IMR-90 (cell line): Measurements from ENCODE around the gene BATF2. TPM values are rescaled to one million over a fixed set of nuclear protein-coding genes. Genes with fewer than 3 reads are reported as not detected.

Source experiments
- ATAC-seq: fragments of 200-7000 bp; cut with Tn5 transposase; 2 replicates; pipeline ENCODE4 v1.9.1; 2020; ENCODE audit warnings: low read depth, mild to moderate bottlenecking, moderate library complexity
- BruUV-seq: library from RNA; stranded (reverse); fragments of 400-500 nt; replicated peaks from 2 replicates; lab custom pipeline; 2021; lab: Mats Ljungman, UMichigan
- CTCF ChIA-PET: fragments of 300-600 bp; formaldehyde crosslinking; extraction: SDS; loops from one replicate; lab custom pipeline; 2021; ENCODE audit warnings: antibody characterized with exemption; lab: Yijun Ruan, JAX
- POLR2A ChIA-PET: fragments of 300-600 bp; sonication (Branson Sonifier 250); formaldehyde crosslinking; loops from one replicate; lab custom pipeline; 2022; ENCODE audit warnings: antibody characterized with exemption; ENCODE audit not compliant: unreplicated experiment; lab: Charles Lee
- DNase-seq: peaks from one replicate; pipeline ENCODE4 v3.0.0; 2013
- H2AFZ ChIP-seq: replicated peaks from 2 replicates; pipeline ENCODE3; 2013; ENCODE audit warnings: low read length, mild to moderate bottlenecking; ENCODE audit not compliant: poor library complexity
- H2AK5ac ChIP-seq: 2 replicates; pipeline ENCODE4 v1.6.1; 2013; ENCODE audit warnings: low read depth, low read length, inconsistent platforms
- H2AK9ac ChIP-seq: replicated peaks from 2 replicates; pipeline ENCODE3; 2013; ENCODE audit warnings: mild to moderate bottlenecking, low read depth, low read length, moderate library complexity; ENCODE audit not compliant: poor library complexity
- H2BK120ac ChIP-seq: 2 replicates; pipeline ENCODE4 v1.6.1; 2013; ENCODE audit warnings: low read depth, low read length, inconsistent platforms
- H2BK15ac ChIP-seq: 3 replicates; pipeline ENCODE4 v1.6.1; 2013; ENCODE audit warnings: low read depth, low read length, inconsistent platforms
- H2BK20ac ChIP-seq: 2 replicates; pipeline ENCODE4 v1.6.1; 2013; ENCODE audit warnings: low read depth, mild to moderate bottlenecking, inconsistent platforms, low read length, moderate library complexity
- H2BK5ac ChIP-seq: 2 replicates; pipeline ENCODE4 v1.6.1; 2013; ENCODE audit warnings: mild to moderate bottlenecking, low read depth, low read length, inconsistent platforms; ENCODE audit not compliant: poor library complexity, severe bottlenecking
- H3K14ac ChIP-seq: replicated peaks from 2 replicates; pipeline ENCODE4 v1.6.1; 2013; ENCODE audit warnings: low read depth, low read length, inconsistent platforms
- H3K18ac ChIP-seq: 2 replicates; pipeline ENCODE4 v1.6.1; 2013; ENCODE audit warnings: low read depth, low read length, control low read depth
- H3K23ac ChIP-seq: 2 replicates; pipeline ENCODE4 v1.6.1; 2013; ENCODE audit warnings: low read depth, low read length, inconsistent platforms
- H3K27ac ChIP-seq: 2 replicates; pipeline ENCODE4 v1.5.1; 2013; ENCODE audit warnings: mild to moderate bottlenecking, control low read depth, low read length; ENCODE audit not compliant: insufficient read depth
- H3K27me3 ChIP-seq: 2 replicates; pipeline ENCODE4 v1.6.1; 2013; ENCODE audit warnings: low read length; ENCODE audit not compliant: control insufficient read depth, insufficient read depth
- H3K36me3 ChIP-seq: 2 replicates; pipeline ENCODE4 v1.6.1; 2013; ENCODE audit warnings: low read length, mixed read lengths; ENCODE audit not compliant: control insufficient read depth, insufficient read depth
- H3K4ac ChIP-seq: 2 replicates; pipeline ENCODE4 v1.6.1; 2013; ENCODE audit warnings: low read depth, low read length, inconsistent platforms
- H3K4me1 ChIP-seq: 2 replicates; pipeline ENCODE4 v1.6.1; 2013; ENCODE audit warnings: low read length, mixed read lengths; ENCODE audit not compliant: control insufficient read depth, insufficient read depth
- H3K4me2 ChIP-seq: 2 replicates; pipeline ENCODE4 v1.6.1; 2013; ENCODE audit warnings: low read depth, mild to moderate bottlenecking, control low read depth, low read length, moderate library complexity
- H3K4me3 ChIP-seq: 2 replicates; pipeline ENCODE4 v1.5.1; 2013; ENCODE audit warnings: low read depth, mild to moderate bottlenecking, control low read depth, low read length, moderate library complexity; ENCODE audit not compliant: insufficient read depth
- H3K56ac ChIP-seq: 2 replicates; pipeline ENCODE4 v1.6.1; 2013; ENCODE audit warnings: low read length, inconsistent platforms; ENCODE audit not compliant: insufficient read depth; ENCODE audit errors: extremely low read depth
- H3K79me1 ChIP-seq, 2 experiments: 2 replicates each; pipeline ENCODE4 v1.6.1; 2013; ENCODE audit warnings: low read length in 2 of 2, inconsistent platforms in 1 of 2, low read depth in 1 of 2
- H3K9ac ChIP-seq: 2 replicates; pipeline ENCODE4 v1.6.1; 2013; ENCODE audit warnings: low read depth, low read length, control low read depth
- H3K9me1 ChIP-seq: 2 replicates; pipeline ENCODE4 v1.6.1; 2013; ENCODE audit warnings: low read length, inconsistent platforms; ENCODE audit not compliant: insufficient read depth
- H3K9me3 ChIP-seq: 2 replicates; pipeline ENCODE4 v1.6.1; 2013; ENCODE audit warnings: low read length; ENCODE audit not compliant: control insufficient read depth, insufficient read depth
- H4K20me1 ChIP-seq: 2 replicates; pipeline ENCODE4 v1.6.1; 2013; ENCODE audit warnings: low read length, inconsistent platforms; ENCODE audit not compliant: insufficient read depth
- H4K5ac ChIP-seq: 2 replicates; pipeline ENCODE4 v1.6.1; 2013; ENCODE audit warnings: mild to moderate bottlenecking, low read depth, low read length, control low read depth
- H4K8ac ChIP-seq, 2 experiments: 2 replicates each; pipeline ENCODE4 v1.6.1; 2013; ENCODE audit warnings: low read depth in 2 of 2, low read length in 2 of 2, control low read depth in 1 of 2, inconsistent platforms in 1 of 2
- H4K91ac ChIP-seq: 2 replicates; pipeline ENCODE4 v1.6.1; 2013; ENCODE audit warnings: low read depth, low read length, inconsistent platforms; ENCODE audit not compliant: insufficient read depth
- CEBPB ChIP-seq: IDR thresholded peaks from 2 replicates; pipeline ENCODE4 v1.6.1; 2012; ENCODE audit warnings: low read depth, low read length, improper control_type of control experiment
- MAZ ChIP-seq: IDR thresholded peaks from 2 replicates; pipeline ENCODE4 v1.6.1; 2012; ENCODE audit warnings: low read depth, mild to moderate bottlenecking, low read length, improper control_type of control experiment, moderate library complexity, borderline replicate concordance
- NFE2L2 ChIP-seq: fragments of 150-350 bp; IDR thresholded peaks from 2 replicates; pipeline ENCODE4 v1.6.1; 2016; ENCODE audit warnings: low read depth, mild to moderate bottlenecking, low read length
- RCOR1 ChIP-seq: IDR thresholded peaks from 2 replicates; pipeline ENCODE4 v1.6.1; 2012; ENCODE audit warnings: mild to moderate bottlenecking, low read length, improper control_type of control experiment; ENCODE audit not compliant: insufficient replicate concordance
- RFX5 ChIP-seq: IDR thresholded peaks from 2 replicates; pipeline ENCODE4 v1.8.0; 2012; ENCODE audit warnings: low read depth, mild to moderate bottlenecking, low read length, moderate library complexity
- WGBS, 2 experiments: methylation state at CpG; one replicate each; pipeline versions ENCODE4 v1.1.5 to v1.1.7; 2013; ENCODE audit warnings: missing lambda C conversion rate in 2 of 2; ENCODE audit not compliant: insufficient read length in 1 of 2; ENCODE audit errors: extremely low coverage in 2 of 2; 5-methylcytosine and 5-hydroxymethylcytosine counted together
- dilution Hi-C: fragments of 300-500 bp; cut with HindIII; formaldehyde crosslinking; loops from one replicate; pipeline ENCODE4 v1.14.3; 2018; ENCODE audit warnings: low sequenced_read_pairs; ENCODE audit not compliant: unreplicated experiment
- in situ Hi-C: fragments of 300-500 bp; cut with MboI; formaldehyde crosslinking; loops from 3 replicates; pipeline ENCODE4 v1.14.3; 2019; ENCODE audit warnings: low sequenced_read_pairs, inconsistent platforms, mixed read lengths
- intact Hi-C: fragments of 100-400 bp; cut with micrococcal nuclease; formaldehyde crosslinking; loops from 2 replicates; pipeline ENCODE4 v1.10.0; 2022
- polyA plus RNA-seq, 3 experiments: library from polyadenylated mRNA; depleted of rRNA; stranded (reverse); fragments of >200 nt; gene quantifications; 2 replicates each; pipeline ENCODE4 v1.2.3, GENCODE V29; 2012; ENCODE audit warnings: low replicate concordance in 1 of 3
- total RNA-seq: library from RNA; depleted of rRNA; stranded (reverse); fragments of >200 nt; gene quantifications from 2 replicates; pipeline ENCODE4 v1.2.3, GENCODE V29; 2012

Gene BATF2
- total and polyA plus RNA-seq, 2 of the 4 experiments (the other 2 are of a cell fraction): 0.36 to 1.2 TPM

- H2BK5ac ChIP-seq: no peak overlapping the region
- H3K27me3 ChIP-seq: peaks cover 2% of the 10 kb centered on the region; the same call in 1 of the 2 replicates
- H2BK20ac ChIP-seq: no peak overlapping the region
- H3K4me3 ChIP-seq: no peak overlapping the region
- 92% methylated on average over 8 of the region's 8 CpGs; no CpG with 5 or more reads in 1 of the 2 experiments for WGBS, 2 experiments
- no peak overlapping the region for H3K4me2 ChIP-seq
- in situ Hi-C loops (no loop called here), intact Hi-C loops (no loop called here), dilution Hi-C loops (no loop called here)
- no peak overlapping the region for H2AK9ac ChIP-seq
- H3K36me3 ChIP-seq: no peaks in the 10 kb centered on the region
- ATAC-seq (no peak), DNase-seq (no peak)
- H2AK5ac ChIP-seq: no peak overlapping the region
- no peaks in the 10 kb centered on the region; the same call in 1 of the 2 replicates for H3K9me1 ChIP-seq
- no peak overlapping the region for H3K23ac ChIP-seq
- H2AFZ ChIP-seq: no peak overlapping the region
- BruUV-seq: no TSS peak
- no peak overlapping the region for H3K9ac ChIP-seq
- ChIA-PET POLR2A (no interaction called here), CTCF (no interaction called here)
- H4K91ac ChIP-seq: no peak overlapping the region
- H2BK15ac ChIP-seq: no peak overlapping the region
- H3K4me1 ChIP-seq: 0 out of 2 replicates have a peak, but pooled peaks cover 1% of the 10 kb centered on the region
- no peaks in the 10 kb centered on the region for H4K20me1 ChIP-seq
- H3K18ac ChIP-seq: no peak overlapping the region
- TF ChIP-seq CEBPB (no peak), NFE2L2 (no peak), MAZ (no peak), RCOR1 (no peak), RFX5 (no peak)
- no peak overlapping the region for H4K8ac ChIP-seq
- no peaks in the 10 kb centered on the region for H3K79me1 ChIP-seq
- H3K14ac ChIP-seq: no peak overlapping the region
- no peak overlapping the region for H2BK120ac ChIP-seq
- no peak overlapping the region for H4K5ac ChIP-seq
- no peak overlapping the region for H3K27ac ChIP-seq
- H3K4ac ChIP-seq: no peak overlapping the region
- H3K9me3 ChIP-seq: no peaks in the 10 kb centered on the region
- no peak overlapping the region for H3K56ac ChIP-seq
Observed at GRCh38 chr11:64970731-64971151, 26.0 kb downstream of the BATF2 start.
